ENCODE results near the gene TAF4B.
"Not testable (repeated sequence)": the region's sequence is repeated elsewhere in the genome, so short reads cannot be mapped to it uniquely, and the experiment has no call there.

Gene TAF4B

DNA sequence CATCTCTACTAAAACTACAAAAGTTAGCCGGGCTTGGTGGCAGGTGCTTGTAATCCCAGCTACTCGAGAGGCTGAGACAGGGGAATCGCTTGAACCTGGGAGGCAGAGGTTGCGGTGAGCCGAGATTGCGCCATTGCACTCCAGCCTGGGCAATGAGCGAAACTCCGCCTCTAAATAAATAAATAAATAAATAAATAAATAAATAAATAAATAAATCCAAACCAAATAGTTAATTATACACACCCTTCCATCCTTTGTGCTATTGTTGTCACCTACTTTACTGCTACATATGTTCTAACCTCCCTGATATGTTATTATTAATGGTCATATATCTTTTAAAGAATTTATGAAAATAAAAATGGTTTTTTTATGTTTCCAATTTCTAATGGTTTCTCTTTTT lies 155.3 kb downstream of the TAF4B start:
- not testable (repeated sequence) for H3K27ac ChIP-seq (ENCODE audit: low read depth, low read length, severe bottlenecking); H3K4me1 ChIP-seq (ENCODE audit: control insufficient read depth, insufficient read depth, low read length, poor library complexity, severe bottlenecking); H3K4me3 ChIP-seq (ENCODE audit: extremely low read depth, insufficient read depth, low read length, poor library complexity, severe bottlenecking); H3K36me3 ChIP-seq (ENCODE audit: control insufficient read depth, insufficient read depth, low read length); H3K9me3 ChIP-seq (ENCODE audit: control insufficient read depth, low read length)
- WGBS, 2 experiments (ENCODE audit: insufficient coverage in 2 of 2), result 100% methylated on average over 4 of the region's 8 CpGs; no CpG with 5 or more reads in 1 of the 2 experiments

DNA sequence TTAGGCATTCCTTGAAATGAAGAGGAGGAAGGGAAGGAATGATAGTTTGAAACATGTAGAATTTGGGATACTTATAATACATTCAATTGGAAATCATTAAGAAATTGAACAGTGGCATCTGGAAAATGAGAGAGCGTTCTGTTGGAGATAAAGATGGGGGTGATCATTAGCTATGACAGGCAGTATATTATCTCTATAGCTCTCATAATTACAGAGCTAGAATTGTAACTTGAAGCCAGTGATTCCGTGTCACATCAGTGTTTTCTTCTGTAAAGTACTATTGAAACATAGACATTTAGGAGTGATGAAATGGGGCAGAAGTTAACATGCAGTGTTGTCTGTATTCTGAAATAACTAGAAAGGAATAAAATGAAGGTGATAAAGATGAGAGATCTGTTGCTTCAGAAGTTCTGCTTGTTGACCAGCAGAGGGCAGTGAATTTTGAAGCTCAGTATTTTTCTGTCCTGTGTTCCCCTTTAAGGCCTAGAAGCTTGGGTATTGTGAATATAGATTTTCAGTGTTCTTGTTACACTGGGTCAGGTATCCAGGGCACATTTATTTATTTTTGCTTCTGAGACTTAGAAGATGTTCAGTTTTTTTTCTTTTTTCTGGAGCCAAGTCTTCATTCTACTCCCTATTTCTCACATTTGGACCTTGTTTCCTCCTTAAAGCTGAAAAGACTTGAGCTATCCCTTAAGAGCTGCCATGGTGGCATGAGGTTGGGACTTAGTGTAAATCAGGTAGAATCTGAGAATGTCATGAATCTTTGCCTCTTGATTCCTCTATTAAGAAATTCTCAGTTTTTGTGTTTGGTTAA lies 157.4 kb downstream of the TAF4B start:
- H3K4me1 ChIP-seq (ENCODE audit: control insufficient read depth, insufficient read depth, low read length, poor library complexity, severe bottlenecking), result no peaks in the 10 kb centered on the region
- no peaks in the 10 kb centered on the region for H3K9me3 ChIP-seq (ENCODE audit: control insufficient read depth, low read length)
- WGBS, 2 experiments (ENCODE audit: insufficient coverage in 2 of 2), result 0% methylated on average over 1 of the region's 2 CpGs; no CpG with 5 or more reads in 1 of the 2 experiments
- H3K4me3 ChIP-seq (ENCODE audit: extremely low read depth, insufficient read depth, low read length, poor library complexity, severe bottlenecking), result no peak overlapping the region
- H3K36me3 ChIP-seq (ENCODE audit: control insufficient read depth, insufficient read depth, low read length), result no peaks in the 10 kb centered on the region
- no peak overlapping the region for H3K27ac ChIP-seq (ENCODE audit: low read depth, low read length, severe bottlenecking)

DNA sequence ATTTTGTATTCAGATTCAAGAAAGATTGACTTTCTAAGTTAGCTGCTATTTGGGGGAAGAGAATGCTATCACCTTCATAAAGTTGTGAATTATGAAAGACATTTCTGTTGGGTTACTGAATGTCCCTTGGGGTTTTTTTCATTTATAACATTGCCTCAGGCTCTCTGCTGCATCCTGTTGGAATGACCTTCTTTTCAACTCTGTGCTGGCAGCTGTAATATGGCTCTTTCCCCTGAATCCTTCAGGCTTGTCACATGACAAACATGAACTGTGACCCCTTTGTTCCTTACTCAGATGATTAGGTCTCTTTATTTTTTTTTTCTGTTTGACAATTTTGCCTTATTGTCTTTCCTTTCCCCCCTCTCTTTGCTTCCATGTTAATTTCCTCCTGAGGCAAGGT lies 159.8 kb downstream of the TAF4B start:
- H3K4me3 ChIP-seq (ENCODE audit: extremely low read depth, insufficient read depth, low read length, poor library complexity, severe bottlenecking), result no peak overlapping the region
- no peaks in the 10 kb centered on the region for H3K4me1 ChIP-seq (ENCODE audit: control insufficient read depth, insufficient read depth, low read length, poor library complexity, severe bottlenecking)
- H3K36me3 ChIP-seq (ENCODE audit: control insufficient read depth, insufficient read depth, low read length), result no peaks in the 10 kb centered on the region
- peak overlapping the region; percentile 84 for H3K27ac ChIP-seq (ENCODE audit: low read depth, low read length, severe bottlenecking)
- H3K9me3 ChIP-seq (ENCODE audit: control insufficient read depth, low read length), result no peaks in the 10 kb centered on the region

DNA sequence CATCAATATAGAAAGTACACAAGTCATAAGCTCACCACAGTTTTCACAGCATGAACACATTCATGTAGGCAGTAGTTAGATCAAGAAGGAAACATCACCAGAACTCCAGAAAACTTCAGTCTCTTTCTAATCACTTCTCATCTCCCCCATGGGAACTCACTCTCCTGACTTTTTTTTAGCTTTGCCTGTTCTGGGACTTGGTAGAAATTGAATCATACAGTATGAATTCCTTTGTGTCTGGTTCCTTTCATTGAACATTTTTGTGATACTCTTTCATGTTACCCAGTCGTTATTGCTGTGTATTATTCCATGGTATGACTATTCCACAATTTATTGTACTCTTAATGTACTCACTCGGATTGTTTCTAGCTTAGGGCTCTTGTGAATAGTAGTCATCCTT lies 160.2 kb downstream of the TAF4B start:
- H3K9me3 ChIP-seq (ENCODE audit: control insufficient read depth, low read length), result no peaks in the 10 kb centered on the region
- no peaks in the 10 kb centered on the region for H3K4me1 ChIP-seq (ENCODE audit: control insufficient read depth, insufficient read depth, low read length, poor library complexity, severe bottlenecking)
- H3K4me3 ChIP-seq (ENCODE audit: extremely low read depth, insufficient read depth, low read length, poor library complexity, severe bottlenecking), result no peak overlapping the region
- peak overlapping the region; percentile 84 for H3K27ac ChIP-seq (ENCODE audit: low read depth, low read length, severe bottlenecking)
- H3K36me3 ChIP-seq (ENCODE audit: control insufficient read depth, insufficient read depth, low read length), result no peaks in the 10 kb centered on the region
- no CpG with 5 or more reads among the region's 2 CpGs for WGBS, 2 experiments (ENCODE audit: insufficient coverage in 2 of 2)

DNA sequence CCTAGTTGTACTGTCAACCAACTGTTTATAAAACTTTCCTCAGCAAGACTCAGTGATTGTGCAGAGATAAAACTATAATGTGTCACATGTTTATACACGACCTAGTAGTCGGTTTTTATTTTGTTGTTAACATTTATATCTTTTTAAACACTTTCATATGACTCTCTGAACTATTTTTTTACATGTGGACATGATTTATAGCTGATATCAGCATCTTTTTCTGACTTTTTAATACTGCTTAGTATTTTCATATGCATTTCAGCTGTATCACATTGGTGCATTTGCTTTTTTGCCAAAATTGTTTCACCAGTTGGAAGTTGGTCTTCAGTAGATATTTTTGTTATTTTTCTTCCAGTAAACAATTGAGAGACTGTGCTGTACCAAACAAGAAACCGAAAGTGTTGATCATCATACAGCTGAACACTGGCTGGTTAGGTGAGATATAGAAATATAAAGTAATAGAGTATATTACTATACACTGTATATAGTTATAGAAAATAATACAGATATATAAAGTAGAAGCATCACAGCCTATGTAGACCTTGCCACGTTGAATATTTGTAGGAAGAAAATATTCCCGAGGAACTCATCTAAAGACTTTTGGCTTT lies 167.9 kb downstream of the TAF4B start:
- no peak overlapping the region for H3K27ac ChIP-seq (ENCODE audit: low read depth, low read length, severe bottlenecking)
- H3K4me3 ChIP-seq (ENCODE audit: extremely low read depth, insufficient read depth, low read length, poor library complexity, severe bottlenecking), result no peak overlapping the region
- H3K9me3 ChIP-seq (ENCODE audit: control insufficient read depth, low read length), result no peaks in the 10 kb centered on the region
- H3K4me1 ChIP-seq (ENCODE audit: control insufficient read depth, insufficient read depth, low read length, poor library complexity, severe bottlenecking), result no peaks in the 10 kb centered on the region
- no peaks in the 10 kb centered on the region for H3K36me3 ChIP-seq (ENCODE audit: control insufficient read depth, insufficient read depth, low read length)
- WGBS, 2 experiments (ENCODE audit: insufficient coverage in 2 of 2), result 80% methylated on average over 1 of the region's 5 CpGs; no CpG with 5 or more reads in 1 of the 2 experiments

DNA sequence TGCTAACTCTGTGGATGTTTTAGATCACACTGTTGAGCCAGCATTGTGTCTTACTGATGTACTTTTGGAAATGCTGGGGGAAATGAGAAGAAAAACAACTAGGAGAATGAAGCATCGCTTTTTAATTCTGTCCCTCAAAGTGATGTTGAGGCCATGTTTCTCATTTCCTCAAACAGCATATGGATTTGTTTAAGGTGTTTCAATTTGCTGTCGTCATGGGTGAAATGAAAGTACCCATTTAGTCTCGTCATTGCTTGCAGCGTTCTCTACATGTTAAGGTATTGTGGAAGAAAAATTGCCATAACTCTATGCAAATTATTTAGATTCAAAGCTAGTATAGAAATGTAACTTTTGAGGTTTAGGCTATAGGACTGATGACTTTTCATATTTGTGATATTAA lies 170.8 kb downstream of the TAF4B start:
- Histone ChIP-seq H3K36me3 (ENCODE audit: control insufficient read depth, insufficient read depth, low read length) (no peaks in the 10 kb centered on the region), H3K4me1 (ENCODE audit: control insufficient read depth, insufficient read depth, low read length, poor library complexity, severe bottlenecking) (no peaks in the 10 kb centered on the region), H3K27ac (ENCODE audit: low read depth, low read length, severe bottlenecking) (no peak overlapping the region), H3K4me3 (ENCODE audit: extremely low read depth, insufficient read depth, low read length, poor library complexity, severe bottlenecking) (no peak overlapping the region), H3K9me3 (ENCODE audit: control insufficient read depth, low read length) (no peaks in the 10 kb centered on the region)
- 100% methylated on average over 1 of the region's 4 CpGs; no CpG with 5 or more reads in 1 of the 2 experiments for WGBS, 2 experiments (ENCODE audit: insufficient coverage in 2 of 2)

DNA sequence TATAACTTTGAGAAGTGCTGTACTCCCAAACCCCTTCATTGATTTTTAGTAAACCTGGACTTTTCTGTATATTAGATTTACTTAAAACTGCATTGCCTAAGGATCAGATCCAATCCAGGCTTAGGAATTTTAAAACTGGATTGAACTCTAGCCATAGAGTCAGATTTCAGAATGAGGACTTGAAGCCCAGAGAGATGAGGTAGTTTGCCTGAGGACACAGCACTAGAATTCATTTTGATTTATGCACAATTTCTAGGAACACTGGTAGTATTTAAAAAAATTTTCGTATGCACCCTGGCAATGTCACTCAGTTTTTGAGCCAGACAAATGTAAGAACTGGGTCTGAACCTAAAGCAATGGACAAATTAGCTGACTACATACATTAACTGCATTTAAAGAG lies 177.2 kb downstream of the TAF4B start:
- no peaks in the 10 kb centered on the region for H3K9me3 ChIP-seq (ENCODE audit: control insufficient read depth, low read length)
- no peaks in the 10 kb centered on the region for H3K4me1 ChIP-seq (ENCODE audit: control insufficient read depth, insufficient read depth, low read length, poor library complexity, severe bottlenecking)
- 80% methylated on average over 1 of the region's 1 CpG; no CpG with 5 or more reads in 1 of the 2 experiments for WGBS, 2 experiments (ENCODE audit: insufficient coverage in 2 of 2)
- H3K27ac ChIP-seq (ENCODE audit: low read depth, low read length, severe bottlenecking), result no peak overlapping the region
- no peaks in the 10 kb centered on the region for H3K36me3 ChIP-seq (ENCODE audit: control insufficient read depth, insufficient read depth, low read length)
- no peak overlapping the region for H3K4me3 ChIP-seq (ENCODE audit: extremely low read depth, insufficient read depth, low read length, poor library complexity, severe bottlenecking)

DNA sequence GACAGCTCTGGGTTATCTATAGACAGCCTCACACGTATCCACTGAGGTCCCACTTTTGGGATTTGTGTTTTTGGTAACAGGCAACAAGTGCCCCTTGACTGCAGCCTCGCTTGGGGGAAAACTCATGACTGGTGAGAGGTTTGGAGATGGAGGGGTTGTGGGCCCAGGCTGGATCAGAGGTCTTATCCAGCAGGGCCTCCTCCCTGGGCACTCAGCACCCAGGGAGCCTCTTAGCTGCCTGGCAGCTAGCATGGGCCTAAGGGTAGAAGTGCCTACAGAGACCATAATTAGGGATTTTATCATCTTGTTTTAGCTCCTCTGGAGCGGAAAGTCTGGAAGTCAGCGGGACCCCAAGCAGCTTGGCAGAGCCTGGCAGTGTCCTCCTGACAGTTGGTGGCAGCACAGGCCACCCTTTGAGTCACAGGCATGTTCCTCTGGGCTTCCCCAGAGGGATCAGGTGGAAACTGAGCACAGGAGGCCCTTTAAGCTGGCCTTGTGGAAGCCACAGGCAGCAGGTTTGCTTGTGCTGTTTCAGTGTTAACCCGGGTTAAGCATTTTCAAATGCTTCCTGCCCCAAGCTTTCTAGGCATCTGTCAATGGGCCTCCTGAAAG lies 179.1 kb downstream of the TAF4B start:
- no peak overlapping the region for H3K4me3 ChIP-seq (ENCODE audit: extremely low read depth, insufficient read depth, low read length, poor library complexity, severe bottlenecking)
- no peaks in the 10 kb centered on the region for H3K4me1 ChIP-seq (ENCODE audit: control insufficient read depth, insufficient read depth, low read length, poor library complexity, severe bottlenecking)
- H3K9me3 ChIP-seq (ENCODE audit: control insufficient read depth, low read length), result no peaks in the 10 kb centered on the region
- 63 to 80% methylated on average over 3 to 5 of the region's 5 CpGs for WGBS, 2 experiments (ENCODE audit: insufficient coverage in 2 of 2)
- H3K27ac ChIP-seq (ENCODE audit: low read depth, low read length, severe bottlenecking), result no peak overlapping the region
- no peaks in the 10 kb centered on the region for H3K36me3 ChIP-seq (ENCODE audit: control insufficient read depth, insufficient read depth, low read length)

DNA sequence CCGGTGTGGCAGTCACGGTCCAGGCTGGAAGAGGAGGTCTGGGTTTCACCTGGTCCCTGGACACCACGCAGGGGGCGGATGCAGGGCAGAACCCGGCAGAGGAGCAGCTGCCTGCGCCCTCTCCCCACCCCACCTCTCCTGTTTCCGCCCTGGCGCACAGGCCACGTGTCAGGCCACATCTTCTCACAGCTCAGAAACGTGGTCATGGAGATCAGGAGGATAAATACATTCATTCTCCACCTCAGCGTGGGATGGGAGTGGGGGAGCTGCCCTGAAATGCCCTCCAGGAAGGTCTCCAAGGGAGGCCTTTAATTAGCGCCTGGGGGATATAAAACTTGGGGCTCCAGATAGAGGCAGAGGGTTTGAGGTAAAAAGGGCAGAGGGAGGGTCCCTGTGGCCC lies 180.1 kb downstream of the TAF4B start:
- Histone ChIP-seq H3K4me1 (ENCODE audit: control insufficient read depth, insufficient read depth, low read length, poor library complexity, severe bottlenecking) (no peaks in the 10 kb centered on the region), H3K9me3 (ENCODE audit: control insufficient read depth, low read length) (no peaks in the 10 kb centered on the region), H3K4me3 (ENCODE audit: extremely low read depth, insufficient read depth, low read length, poor library complexity, severe bottlenecking) (no peak overlapping the region), H3K36me3 (ENCODE audit: control insufficient read depth, insufficient read depth, low read length) (no peaks in the 10 kb centered on the region), H3K27ac (ENCODE audit: low read depth, low read length, severe bottlenecking) (no peak overlapping the region)
- WGBS, 2 experiments (ENCODE audit: insufficient coverage in 2 of 2), result 92 to 97% methylated on average over 2 to 6 of the region's 12 CpGs

DNA sequence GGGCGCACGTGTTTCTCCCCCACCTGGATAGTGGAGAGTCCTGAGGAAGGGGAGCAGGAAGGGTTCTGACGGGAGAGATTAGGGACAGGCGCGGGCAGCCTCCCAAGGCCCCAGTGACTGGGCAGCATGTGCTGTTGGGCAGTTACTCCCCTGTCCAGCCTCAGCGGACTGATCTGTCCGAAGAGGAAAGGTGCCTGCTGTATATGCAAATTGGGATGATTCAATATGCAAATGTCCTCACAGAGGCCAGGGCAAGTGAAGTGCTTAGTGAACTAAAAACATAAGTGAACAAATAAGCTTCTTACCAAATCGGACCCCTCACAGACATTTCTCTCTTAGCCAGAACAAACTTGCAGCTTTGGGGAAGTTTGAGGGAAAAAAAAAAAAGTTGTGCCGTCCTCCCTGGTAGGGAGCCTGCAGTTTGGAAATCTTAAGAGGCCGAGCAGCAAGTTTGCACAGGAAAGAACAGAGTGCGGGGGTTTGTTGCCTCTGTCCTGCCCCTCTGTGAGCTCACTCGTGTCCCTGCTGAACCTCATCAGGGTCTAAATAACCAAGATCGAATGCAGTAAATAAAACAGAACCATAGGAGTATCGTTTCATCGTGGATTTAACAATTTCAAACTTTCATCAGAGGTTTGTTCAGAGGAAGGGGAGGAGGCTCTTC lies 180.7 kb downstream of the TAF4B start:
- no peaks in the 10 kb centered on the region for H3K9me3 ChIP-seq (ENCODE audit: control insufficient read depth, low read length)
- H3K4me3 ChIP-seq (ENCODE audit: extremely low read depth, insufficient read depth, low read length, poor library complexity, severe bottlenecking), result no peak overlapping the region
- WGBS, 2 experiments (ENCODE audit: insufficient coverage in 2 of 2), result 79 to 86% methylated on average over 11 of the region's 15 CpGs
- no peak overlapping the region for H3K27ac ChIP-seq (ENCODE audit: low read depth, low read length, severe bottlenecking)
- H3K4me1 ChIP-seq (ENCODE audit: control insufficient read depth, insufficient read depth, low read length, poor library complexity, severe bottlenecking), result no peaks in the 10 kb centered on the region
- no peaks in the 10 kb centered on the region for H3K36me3 ChIP-seq (ENCODE audit: control insufficient read depth, insufficient read depth, low read length)

All from mesodermal cell (in vitro differentiated cells).